ENCODE measurements around the gene AMER3. TPM values are rescaled to one million over a fixed set of nuclear protein-coding genes. Genes with fewer than 3 reads are reported as not detected.

The AMER3 gene
- total RNA-seq, 1 donor from 2014 or later: 6.4 TPM

DNA sequence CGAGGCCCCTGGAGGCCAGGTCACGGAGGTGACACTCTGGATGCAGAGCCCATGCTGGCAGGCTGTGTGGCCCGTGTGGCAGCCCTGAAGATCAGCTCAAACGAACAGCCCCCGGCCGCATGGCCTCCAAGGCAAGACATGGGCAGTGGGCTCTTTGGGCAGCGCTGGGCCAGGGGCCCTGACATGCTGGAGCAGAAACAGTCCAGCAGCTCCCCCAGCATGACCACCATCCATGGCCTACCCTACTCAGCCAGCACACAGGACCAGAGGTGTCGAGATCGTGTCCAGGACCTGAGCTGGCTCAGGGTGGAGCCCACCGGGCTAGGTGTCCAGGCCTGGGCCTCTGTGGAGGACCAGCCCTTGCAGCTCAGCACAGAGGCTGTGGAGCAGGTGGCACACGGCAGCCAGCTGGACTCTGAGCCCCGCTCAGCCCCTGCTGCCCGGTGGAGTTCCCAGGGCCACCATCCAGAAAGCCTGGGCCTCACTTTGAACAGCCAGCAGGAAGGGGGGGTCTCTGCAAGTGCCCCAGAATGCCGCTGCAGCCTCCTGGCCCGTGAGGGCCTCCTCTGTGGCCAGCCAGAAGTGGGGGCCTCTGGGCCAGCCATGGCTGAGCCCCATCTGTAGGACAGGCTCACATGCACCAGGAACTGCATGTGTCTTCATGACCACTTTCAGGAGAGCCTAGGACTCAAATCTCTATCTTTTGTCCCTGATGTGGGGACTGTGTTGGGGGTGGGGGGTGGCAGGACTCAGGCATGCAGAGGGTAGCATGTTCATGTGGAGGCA lies 8.9 kb downstream of the AMER3 start:
- Mint-ChIP-seq H3K4me1 (ENCODE audit: low read depth) (no peaks in the 10 kb centered on the region), H3K36me3 (ENCODE audit: insufficient read depth) (no peaks in the 10 kb centered on the region), H3K27ac (no peak overlapping the region), H3K9me3 (ENCODE audit: low read depth) (no peaks in the 10 kb centered on the region), H3K27me3 (peaks cover 14% of the 10 kb centered on the region), H3K4me3 (ENCODE audit: low read depth) (no peak overlapping the region)
- no peak for DNase-seq (ENCODE audit: low spot score, unreplicated experiment)
- TF ChIP-seq, protein P1, sequence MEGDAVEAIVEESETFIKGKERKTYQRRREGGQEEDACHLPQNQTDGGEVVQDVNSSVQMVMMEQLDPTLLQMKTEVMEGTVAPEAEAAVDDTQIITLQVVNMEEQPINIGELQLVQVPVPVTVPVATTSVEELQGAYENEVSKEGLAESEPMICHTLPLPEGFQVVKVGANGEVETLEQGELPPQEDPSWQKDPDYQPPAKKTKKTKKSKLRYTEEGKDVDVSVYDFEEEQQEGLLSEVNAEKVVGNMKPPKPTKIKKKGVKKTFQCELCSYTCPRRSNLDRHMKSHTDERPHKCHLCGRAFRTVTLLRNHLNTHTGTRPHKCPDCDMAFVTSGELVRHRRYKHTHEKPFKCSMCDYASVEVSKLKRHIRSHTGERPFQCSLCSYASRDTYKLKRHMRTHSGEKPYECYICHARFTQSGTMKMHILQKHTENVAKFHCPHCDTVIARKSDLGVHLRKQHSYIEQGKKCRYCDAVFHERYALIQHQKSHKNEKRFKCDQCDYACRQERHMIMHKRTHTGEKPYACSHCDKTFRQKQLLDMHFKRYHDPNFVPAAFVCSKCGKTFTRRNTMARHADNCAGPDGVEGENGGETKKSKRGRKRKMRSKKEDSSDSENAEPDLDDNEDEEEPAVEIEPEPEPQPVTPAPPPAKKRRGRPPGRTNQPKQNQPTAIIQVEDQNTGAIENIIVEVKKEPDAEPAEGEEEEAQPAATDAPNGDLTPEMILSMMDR (IDR thresholded peaks at IDR 0.05; ENCODE audit: unreplicated experiment): no peak

DNA sequence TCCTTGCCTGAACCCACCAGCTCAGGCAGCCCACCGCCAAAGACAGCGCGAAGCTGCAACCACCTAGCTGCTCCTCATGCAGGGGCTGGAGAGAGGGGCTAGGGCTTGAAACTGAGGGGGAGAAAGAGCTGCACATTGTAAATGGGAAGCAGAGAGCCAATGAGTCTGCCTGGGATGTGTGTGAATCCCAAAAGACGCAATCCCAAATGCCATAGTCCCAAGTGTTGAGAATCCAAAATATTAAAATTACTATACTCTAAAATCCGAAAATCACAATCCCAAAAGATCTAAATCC lies 9.4 kb downstream of the AMER3 start:
- H3K27me3 Mint-ChIP-seq: peaks cover 11% of the 10 kb centered on the region
- no peak overlapping the region for H3K4me3 Mint-ChIP-seq (ENCODE audit: low read depth)
- no peaks in the 10 kb centered on the region for H3K9me3 Mint-ChIP-seq (ENCODE audit: low read depth)
- H3K4me1 Mint-ChIP-seq (ENCODE audit: low read depth): no peaks in the 10 kb centered on the region
- TF ChIP-seq, protein P1 (IDR thresholded peaks at IDR 0.05; ENCODE audit: unreplicated experiment): no peak
- DNase-seq (ENCODE audit: low spot score, unreplicated experiment): no peak
- no peaks in the 10 kb centered on the region for H3K36me3 Mint-ChIP-seq (ENCODE audit: insufficient read depth)
- no peak overlapping the region for H3K27ac Mint-ChIP-seq

DNA sequence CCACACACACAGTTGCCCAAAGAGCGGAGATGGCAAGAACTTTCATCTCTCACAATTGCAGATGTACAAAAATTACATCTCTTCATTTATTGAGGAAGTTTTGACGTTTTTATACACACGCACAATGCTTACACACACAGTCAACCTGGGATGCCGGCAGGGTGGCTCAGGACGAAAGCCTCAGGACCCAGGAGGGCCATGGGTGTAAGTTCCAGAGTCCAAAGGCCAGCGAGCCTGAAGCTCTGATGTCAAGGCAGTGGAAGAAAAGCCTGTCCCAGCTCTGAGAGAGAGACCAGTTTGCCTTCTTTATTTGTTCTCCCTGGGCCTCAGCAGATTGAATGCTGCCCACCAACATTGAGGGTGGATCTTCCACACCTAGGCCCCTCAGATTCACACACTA lies 10.1 kb downstream of the AMER3 start:
- no peaks in the 10 kb centered on the region for H3K9me3 Mint-ChIP-seq (ENCODE audit: low read depth)
- H3K27me3 Mint-ChIP-seq: peaks cover 11% of the 10 kb centered on the region
- no peak for DNase-seq (ENCODE audit: low spot score, unreplicated experiment)
- no peaks in the 10 kb centered on the region for H3K4me1 Mint-ChIP-seq (ENCODE audit: low read depth)
- TF ChIP-seq, protein P1 (IDR thresholded peaks at IDR 0.05; ENCODE audit: unreplicated experiment): no peak
- no peaks in the 10 kb centered on the region for H3K36me3 Mint-ChIP-seq (ENCODE audit: insufficient read depth)
- no peak overlapping the region for H3K4me3 Mint-ChIP-seq (ENCODE audit: low read depth)
- no peak overlapping the region for H3K27ac Mint-ChIP-seq

DNA sequence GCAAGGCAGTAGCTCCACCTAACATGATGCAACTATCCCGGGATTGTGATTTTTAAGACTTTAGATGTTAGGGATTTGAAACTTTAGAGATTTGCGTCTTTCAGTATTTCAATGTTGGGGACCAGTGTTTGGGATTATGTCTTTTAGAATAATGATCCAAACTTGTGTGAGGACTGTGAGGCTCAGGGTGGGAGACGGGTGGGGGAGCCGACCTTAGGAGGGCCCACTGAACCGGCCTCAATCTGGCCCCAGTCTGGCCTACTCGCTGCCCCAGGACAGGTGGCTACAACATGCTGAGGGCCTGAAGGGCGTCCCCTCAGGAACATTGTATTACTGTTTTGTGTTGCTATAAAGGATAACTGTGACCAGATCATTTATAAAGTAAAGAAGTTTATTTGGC lies 10.7 kb downstream of the AMER3 start:
- TF ChIP-seq, protein P1 (IDR thresholded peaks at IDR 0.05; ENCODE audit: unreplicated experiment): no peak
- H3K9me3 Mint-ChIP-seq (ENCODE audit: low read depth): no peaks in the 10 kb centered on the region
- H3K27me3 Mint-ChIP-seq: peaks cover 7% of the 10 kb centered on the region
- H3K4me1 Mint-ChIP-seq (ENCODE audit: low read depth): no peaks in the 10 kb centered on the region
- DNase-seq (ENCODE audit: low spot score, unreplicated experiment): no peak
- H3K4me3 Mint-ChIP-seq (ENCODE audit: low read depth): no peak overlapping the region
- H3K27ac Mint-ChIP-seq: no peak overlapping the region
- H3K36me3 Mint-ChIP-seq (ENCODE audit: insufficient read depth): no peaks in the 10 kb centered on the region

DNA sequence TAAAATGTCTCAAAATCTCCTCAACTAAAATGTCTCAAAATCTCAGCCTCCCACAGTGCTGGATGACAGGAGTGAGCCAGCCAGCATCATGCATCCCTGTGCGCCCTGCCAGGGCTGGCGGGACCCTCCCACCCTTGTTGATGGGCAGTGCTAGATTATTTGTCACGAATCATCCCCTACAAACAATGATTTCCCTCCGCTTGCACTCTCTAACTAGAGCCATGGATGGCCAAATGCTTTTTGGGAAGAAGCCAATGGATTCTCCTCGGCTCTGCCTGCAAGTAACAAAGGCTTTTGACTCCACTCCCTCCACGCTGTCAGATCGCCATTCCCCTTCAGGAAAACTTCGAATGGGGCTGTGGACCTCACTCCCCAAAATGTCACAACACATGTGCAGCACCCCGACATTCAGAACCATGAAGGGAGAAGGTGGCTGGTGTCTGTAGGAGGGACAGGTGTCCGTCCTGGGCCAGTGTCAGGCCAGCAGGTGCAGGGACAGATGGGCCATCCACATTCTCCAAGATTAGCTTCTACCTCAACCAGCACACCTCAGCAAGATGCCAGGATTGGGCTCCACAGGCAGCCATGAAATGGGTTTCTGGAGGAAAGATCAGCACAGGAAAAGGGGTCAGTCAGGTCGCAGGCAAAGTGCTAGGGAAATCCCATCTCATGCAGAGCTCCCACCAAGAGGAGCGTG lies 11.5 kb downstream of the AMER3 start:
- TF ChIP-seq, protein P1 (IDR thresholded peaks at IDR 0.05; ENCODE audit: unreplicated experiment): no peak
- H3K36me3 Mint-ChIP-seq (ENCODE audit: insufficient read depth): no peaks in the 10 kb centered on the region
- no peak for DNase-seq (ENCODE audit: low spot score, unreplicated experiment)
- no peaks in the 10 kb centered on the region for H3K27me3 Mint-ChIP-seq
- peaks cover 2% of the 10 kb centered on the region for H3K4me1 Mint-ChIP-seq (ENCODE audit: low read depth)
- no peak overlapping the region for H3K27ac Mint-ChIP-seq
- H3K9me3 Mint-ChIP-seq (ENCODE audit: low read depth): no peaks in the 10 kb centered on the region
- no peak overlapping the region for H3K4me3 Mint-ChIP-seq (ENCODE audit: low read depth)
